HG02885 (cell line): ENCODE measurements around the gene RFX8.
"Not testable (repeated sequence)": the region's sequence is repeated elsewhere in the genome, so short reads cannot be mapped to it uniquely, and the experiment has no call there.

Experiments
- ATAC-seq: cut with Tn5 transposase; IDR thresholded peaks from one replicate; pipeline ENCODE4 v1.9.1; 2021; ENCODE audit warnings: mild to moderate bottlenecking; ENCODE audit not compliant: unreplicated experiment, poor library complexity

Gene RFX8

DNA sequence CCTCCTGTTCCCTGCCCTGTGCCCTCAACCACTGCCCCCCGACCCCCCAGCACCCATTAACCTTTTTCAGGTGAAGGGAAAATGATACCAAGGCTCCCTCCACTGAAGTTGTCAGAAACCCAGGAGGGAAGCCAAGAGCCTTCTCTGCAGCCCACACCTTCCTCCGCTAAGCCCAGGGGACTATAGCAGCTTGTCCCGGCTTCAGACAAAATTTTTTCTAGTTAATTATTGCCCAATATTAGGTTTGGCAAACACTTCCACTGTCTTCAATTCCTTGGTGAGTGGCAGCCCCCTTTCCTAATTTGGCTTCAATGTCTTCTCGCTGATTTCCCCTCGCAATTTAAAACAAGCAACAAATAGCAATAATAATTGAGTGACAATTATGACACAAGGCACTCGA lies 23.9 kb downstream of the RFX8 start:
- ATAC-seq = no peak

DNA sequence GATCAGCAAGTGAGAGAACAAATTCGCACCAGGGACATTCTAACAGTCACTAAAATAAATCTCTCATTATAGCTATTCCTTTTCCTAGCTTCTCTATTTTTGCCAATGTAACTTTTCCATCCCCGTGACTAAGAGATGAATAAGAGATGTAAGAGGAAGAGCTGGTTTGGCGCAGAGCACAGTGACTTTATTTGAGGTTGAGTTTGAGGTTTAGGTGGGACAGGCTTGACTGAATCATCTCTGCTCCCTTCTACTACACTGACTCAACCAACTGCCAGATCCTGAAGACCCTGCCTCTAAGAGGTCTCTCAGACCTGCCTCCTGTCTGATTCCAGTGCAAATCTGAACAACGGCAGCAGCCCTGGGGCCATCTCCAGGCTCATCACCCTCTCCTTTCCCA lies 28.0 kb downstream of the RFX8 start:
- ATAC-seq = no peak

GRCh38 chr2:101442667-101443061 lies 32.2 kb downstream of the RFX8 start:
- no peak for ATAC-seq

DNA sequence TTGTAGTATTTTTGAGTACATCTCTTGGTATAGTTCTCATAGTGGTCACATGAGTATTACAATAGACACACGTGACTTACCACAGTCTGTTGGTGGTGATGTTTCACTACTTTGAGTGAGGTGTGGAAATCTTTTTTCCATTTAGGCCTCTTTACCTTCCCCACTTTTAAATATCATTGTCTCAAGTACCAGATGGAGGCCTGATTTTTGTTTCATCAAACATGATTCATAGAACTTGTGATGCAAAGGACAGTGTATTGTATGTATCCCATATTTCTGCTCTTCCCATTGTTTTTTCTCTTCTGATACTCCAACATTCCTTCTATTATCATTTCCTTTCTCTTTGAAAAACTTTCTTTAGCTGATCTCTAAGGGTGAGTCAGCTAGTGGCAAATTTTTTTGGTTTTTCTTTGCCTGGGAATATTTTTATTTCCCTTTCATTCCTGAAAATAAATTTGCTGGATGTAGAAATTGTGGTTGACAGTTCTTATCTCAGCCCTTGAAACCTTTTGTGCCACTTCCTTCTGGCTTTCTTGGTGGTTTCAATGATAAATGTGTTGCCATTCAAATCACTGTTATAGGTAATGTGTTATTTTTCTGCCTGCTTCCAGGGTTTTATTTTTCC lies 32.8 kb downstream of the RFX8 start:
- ATAC-seq = no peak

DNA sequence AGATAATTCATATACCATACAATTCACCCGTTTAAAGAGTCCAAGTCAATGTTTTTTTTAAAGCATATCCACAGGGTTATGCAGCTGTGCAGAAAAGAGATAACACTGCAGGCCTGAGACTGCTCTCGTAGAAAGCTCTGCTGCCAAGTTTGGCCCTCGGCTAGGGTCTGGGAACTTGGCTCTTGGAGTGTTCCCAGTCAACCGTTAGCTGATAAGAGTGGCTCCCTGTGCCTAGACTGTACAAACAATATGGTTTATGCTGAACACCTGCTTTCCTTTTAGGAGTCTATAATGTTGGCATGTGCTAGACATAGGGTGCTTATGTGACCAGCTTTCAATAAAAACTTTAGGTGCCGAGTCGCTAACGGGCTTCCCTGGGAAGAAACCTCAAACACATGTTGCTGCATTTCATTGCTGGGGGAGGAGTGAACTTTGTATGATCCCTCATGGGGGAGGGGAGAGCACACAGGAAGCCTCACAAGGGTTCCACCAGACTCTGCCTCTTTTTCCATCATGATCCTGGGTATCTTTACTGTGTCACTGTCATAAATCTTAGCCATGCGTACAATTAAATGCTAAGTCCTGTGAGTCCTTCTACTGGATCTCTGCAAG lies 34.7 kb downstream of the RFX8 start:
- no peak for ATAC-seq

DNA sequence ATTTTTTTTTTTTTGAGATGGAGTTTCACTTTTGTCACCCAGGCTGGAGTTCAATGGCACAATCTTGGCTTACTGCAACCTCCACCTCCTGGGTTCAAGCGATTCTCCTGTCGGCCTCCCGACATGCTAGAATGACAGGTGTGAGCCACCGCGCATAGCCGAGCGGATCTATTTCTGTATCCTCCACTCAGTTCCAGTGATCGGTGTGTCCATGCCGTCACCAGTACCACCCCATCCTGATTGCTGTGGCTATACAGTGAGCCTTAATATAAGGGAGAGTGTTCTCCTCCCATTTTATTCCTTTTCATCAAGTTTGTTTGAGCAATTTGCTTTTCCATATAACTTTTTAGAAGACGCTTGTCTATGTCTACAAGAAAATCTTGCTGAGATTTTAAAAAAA lies 35.2 kb downstream of the RFX8 start:
- no peak for ATAC-seq

DNA sequence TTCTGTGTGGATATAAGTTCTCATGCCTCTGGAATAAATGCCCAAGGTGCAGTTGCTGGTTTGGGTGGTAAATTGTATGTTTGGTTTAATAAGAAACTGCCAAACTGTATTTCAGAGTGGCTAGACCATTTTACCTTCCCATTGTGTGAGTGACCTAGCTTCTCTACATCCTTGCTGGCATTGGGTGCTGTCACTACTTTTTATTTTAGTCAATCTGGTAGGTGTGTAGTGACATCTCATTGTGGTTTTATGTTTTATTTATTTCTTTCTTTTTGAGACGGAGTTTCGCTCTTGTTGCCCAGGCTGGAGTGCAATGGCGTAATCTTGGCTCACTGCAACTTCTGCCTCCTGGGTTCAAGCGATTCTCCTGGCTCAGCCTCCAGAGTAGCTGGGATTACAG lies 36.4 kb downstream of the RFX8 start:
- not testable (repeated sequence) for ATAC-seq

- ATAC-seq = no peak
Observed at GRCh38 chr2:101435001-101435862, 39.7 kb downstream of the RFX8 start.

GRCh38 chr2:101433465-101433864 lies 41.4 kb downstream of the RFX8 start:
- no peak for ATAC-seq

- no peak for ATAC-seq
Observed at GRCh38 chr2:101432411-101433181, 42.3 kb downstream of the RFX8 start.

DNA sequence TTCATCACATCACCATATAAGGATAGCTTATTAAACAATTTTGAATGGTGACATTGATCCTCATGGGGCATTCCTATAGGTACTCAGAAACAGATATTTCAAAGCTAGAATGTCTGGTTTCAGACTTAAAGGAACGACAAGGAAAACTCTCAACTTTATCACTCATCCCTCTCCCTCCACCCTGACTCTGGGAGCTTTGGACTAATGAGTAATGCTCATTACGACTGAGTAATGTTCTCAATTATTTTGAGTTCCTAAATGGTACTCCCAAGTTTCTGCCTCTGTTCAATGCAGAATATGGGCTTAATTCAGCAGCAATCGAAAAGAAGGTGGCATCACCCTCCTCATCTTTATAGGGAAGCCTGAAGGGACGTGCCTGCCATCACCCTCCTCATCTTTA lies 43.4 kb downstream of the RFX8 start:
- ATAC-seq = no peak

GRCh38 chr2:101430156-101430555 lies 44.8 kb downstream of the RFX8 start:
- ATAC-seq = no peak

- ATAC-seq = no peak
Observed at GRCh38 chr2:101429453-101429852, 45.5 kb downstream of the RFX8 start.

DNA sequence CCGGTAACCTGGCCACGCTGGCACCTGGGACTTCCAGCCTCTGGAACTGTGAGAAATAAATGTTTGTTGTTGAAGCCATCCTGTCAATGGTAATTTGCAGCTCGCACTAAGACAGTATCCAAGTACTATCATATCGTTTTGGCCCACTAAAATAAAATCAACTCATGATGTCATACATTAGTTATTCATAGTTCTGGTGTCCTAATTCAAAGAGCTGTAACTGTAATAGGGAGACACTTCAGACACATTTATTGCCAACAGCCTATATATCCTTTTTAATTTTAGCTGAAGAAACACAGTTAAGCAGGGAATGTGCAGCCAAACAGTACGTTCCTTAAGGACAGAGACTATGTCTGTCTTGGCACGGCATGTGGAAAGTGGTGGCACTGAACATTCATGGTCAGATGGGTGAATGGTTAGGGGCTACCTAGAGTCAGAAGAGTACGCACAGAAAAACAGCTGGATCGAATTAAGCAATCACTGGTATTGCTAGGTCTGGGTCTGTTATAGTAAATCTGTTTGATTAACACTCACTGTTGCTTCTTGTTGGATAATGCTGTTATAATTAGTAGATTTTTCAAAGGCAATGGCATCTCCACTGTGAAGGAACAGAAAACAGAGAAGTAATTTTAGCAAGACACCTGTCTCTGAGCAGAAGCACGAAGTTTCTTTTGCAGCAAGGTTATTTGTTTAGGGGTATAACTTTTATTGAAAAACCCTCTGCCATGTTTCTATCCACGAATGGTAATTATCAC lies 46.3 kb downstream of the RFX8 start:
- no peak for ATAC-seq

- no peak for ATAC-seq
Observed at GRCh38 chr2:101427743-101428142, 47.2 kb downstream of the RFX8 start.

DNA sequence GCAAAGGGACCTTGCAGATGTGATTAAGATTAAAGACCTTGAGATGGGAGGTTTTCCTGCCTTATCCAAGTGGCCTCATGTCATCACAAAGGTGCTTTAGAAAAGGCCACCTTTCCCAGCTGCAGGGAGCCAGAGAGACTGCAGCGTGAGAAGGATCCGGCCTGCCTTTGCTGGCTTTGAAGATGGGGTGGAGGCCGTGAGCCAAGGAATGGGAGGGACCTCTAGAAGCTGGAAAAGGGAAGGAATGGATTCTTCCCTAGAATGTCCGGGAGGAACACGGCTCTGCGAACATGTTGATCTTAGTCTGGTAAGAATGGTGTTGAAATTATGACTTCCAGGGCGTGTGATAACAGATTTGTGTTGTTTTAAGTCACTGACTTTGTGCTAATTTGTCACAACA lies 47.7 kb downstream of the RFX8 start:
- ATAC-seq = no peak

DNA sequence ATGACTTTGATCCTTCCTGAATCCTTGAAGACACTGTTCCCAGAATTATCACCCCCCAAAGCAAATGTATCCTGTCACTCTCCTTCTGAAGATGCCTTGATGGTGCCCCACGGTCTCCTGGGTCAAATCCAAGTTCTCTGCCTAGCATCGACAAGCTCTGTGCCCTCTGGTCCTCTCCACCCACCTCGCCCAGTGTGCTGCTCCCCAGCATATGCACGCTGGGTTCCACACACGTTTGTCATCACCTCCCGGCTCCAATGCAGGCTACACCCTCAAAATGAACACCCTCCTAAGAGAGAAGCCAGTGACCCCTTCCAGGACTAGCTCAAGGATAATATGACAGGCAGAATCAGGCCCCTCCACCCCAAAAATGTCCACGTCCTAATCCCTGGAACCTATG lies 48.1 kb downstream of the RFX8 start:
- ATAC-seq = no peak

- ATAC-seq = no peak
Observed at GRCh38 chr2:101420623-101421022, 54.3 kb downstream of the RFX8 start.

GRCh38 chr2:101419096-101419663 lies 55.7 kb downstream of the RFX8 start:
- no peak for ATAC-seq
